GM19239 (cell line): ENCODE results near the gene SPATA20.
A peak's percentile ranks its signal among the peaks of the same experiment; 100 is the strongest.

Experiments used
- DNase-seq: peaks from one replicate; pipeline ENCODE4 v3.0.0; 2011; ENCODE audit warnings: low spot score; ENCODE audit not compliant: insufficient read length
- FAIRE-seq: peaks from 2 replicates; lab custom pipeline; 2011; peaks lifted over from hg19 to GRCh38; lab: Jason Lieb, UNC

Gene SPATA20

GRCh38 chr17:50590946-50591737 lies 44.2 kb downstream of the SPATA20 start:
- FAIRE-seq: no peak

GRCh38 chr17:50593321-50593720 lies 46.3 kb downstream of the SPATA20 start:
- FAIRE-seq (no peak), DNase-seq (no peak)

More at GRCh38 chr17:50590946-50591737, 44.2 kb downstream of the SPATA20 start:
- no peak for DNase-seq

- FAIRE-seq (no peak), DNase-seq (no peak)
Measured at GRCh38 chr17:50594128-50594823, 47.3 kb downstream of the SPATA20 start.

GRCh38 chr17:50594892-50595291 lies 47.9 kb downstream of the SPATA20 start:
- FAIRE-seq (no peak), DNase-seq (no peak)

GRCh38 chr17:50596191-50597037 lies 49.4 kb downstream of the SPATA20 start:
- DNase-seq (no peak), FAIRE-seq (no peak)

- DNase-seq: no peak
- FAIRE-seq: no peak
Measured at GRCh38 chr17:50598487-50598886, 51.5 kb downstream of the SPATA20 start.

GRCh38 chr17:50599606-50600005 lies 52.6 kb downstream of the SPATA20 start:
- DNase-seq: no peak
- FAIRE-seq: no peak

GRCh38 chr17:50601823-50602375 lies 54.9 kb downstream of the SPATA20 start:
- DNase-seq (no peak), FAIRE-seq (no peak)

- FAIRE-seq (no peak), DNase-seq (no peak)
Measured at GRCh38 chr17:50602836-50603235, 55.9 kb downstream of the SPATA20 start.

GRCh38 chr17:50603340-50603739 lies 56.4 kb downstream of the SPATA20 start:
- DNase-seq (peak; percentile 34), FAIRE-seq (no peak)

- no peak for FAIRE-seq
- no peak for DNase-seq
Measured at GRCh38 chr17:50604513-50604912, 57.5 kb downstream of the SPATA20 start.

GRCh38 chr17:50605429-50605828 lies 58.5 kb downstream of the SPATA20 start:
- no peak for FAIRE-seq
- no peak for DNase-seq
